ENCODE results near the gene NSL1. TPM values are rescaled to one million over a fixed set of nuclear protein-coding genes. Genes with fewer than 3 reads are reported as not detected.
A peak's percentile ranks its signal among the peaks of the same experiment; 100 is the strongest.

The NSL1 gene
- total RNA-seq, 2 donors from 2014 or later = 17.1 to 33.9 TPM

DNA sequence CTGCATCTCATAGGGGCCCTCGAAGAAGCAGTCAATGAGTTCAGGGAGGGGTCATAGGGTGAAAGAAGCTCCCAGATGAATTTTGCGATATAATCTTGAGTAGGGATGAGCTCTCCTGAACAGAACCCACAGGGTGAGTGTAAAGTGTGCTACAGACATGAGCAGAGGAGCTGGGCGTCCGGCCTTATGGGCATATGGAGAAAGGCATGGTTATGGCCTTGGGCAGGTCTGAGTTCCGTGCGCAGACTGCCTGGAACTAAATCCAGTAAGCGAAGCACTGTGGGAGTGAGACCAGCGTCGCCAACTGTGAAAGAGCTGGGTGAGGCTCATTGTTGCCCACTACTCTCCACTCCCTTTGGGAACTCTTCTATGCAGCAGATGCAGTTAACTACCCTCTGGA lies 28.7 kb downstream of the NSL1 start:
- intact Hi-C loops (cut with DNase I) = no loop called here
- no peaks in the 10 kb centered on the region for H3K9me3 ChIP-seq
- no peak overlapping the region for H3K27ac ChIP-seq
- H3K4me1 ChIP-seq = no peaks in the 10 kb centered on the region
- no peaks in the 10 kb centered on the region for H3K27me3 ChIP-seq
- H3K36me3 ChIP-seq = no peaks in the 10 kb centered on the region
- DNase-seq = no peak
- TF ChIP-seq, protein P1, sequence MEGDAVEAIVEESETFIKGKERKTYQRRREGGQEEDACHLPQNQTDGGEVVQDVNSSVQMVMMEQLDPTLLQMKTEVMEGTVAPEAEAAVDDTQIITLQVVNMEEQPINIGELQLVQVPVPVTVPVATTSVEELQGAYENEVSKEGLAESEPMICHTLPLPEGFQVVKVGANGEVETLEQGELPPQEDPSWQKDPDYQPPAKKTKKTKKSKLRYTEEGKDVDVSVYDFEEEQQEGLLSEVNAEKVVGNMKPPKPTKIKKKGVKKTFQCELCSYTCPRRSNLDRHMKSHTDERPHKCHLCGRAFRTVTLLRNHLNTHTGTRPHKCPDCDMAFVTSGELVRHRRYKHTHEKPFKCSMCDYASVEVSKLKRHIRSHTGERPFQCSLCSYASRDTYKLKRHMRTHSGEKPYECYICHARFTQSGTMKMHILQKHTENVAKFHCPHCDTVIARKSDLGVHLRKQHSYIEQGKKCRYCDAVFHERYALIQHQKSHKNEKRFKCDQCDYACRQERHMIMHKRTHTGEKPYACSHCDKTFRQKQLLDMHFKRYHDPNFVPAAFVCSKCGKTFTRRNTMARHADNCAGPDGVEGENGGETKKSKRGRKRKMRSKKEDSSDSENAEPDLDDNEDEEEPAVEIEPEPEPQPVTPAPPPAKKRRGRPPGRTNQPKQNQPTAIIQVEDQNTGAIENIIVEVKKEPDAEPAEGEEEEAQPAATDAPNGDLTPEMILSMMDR (IDR thresholded peaks at IDR 0.05) = no peak
- no peak overlapping the region for H3K9ac ChIP-seq (ENCODE audit: low read depth in 2 of 2, low read length in 2 of 2)
- H3K4me3 ChIP-seq = no peak overlapping the region

DNA sequence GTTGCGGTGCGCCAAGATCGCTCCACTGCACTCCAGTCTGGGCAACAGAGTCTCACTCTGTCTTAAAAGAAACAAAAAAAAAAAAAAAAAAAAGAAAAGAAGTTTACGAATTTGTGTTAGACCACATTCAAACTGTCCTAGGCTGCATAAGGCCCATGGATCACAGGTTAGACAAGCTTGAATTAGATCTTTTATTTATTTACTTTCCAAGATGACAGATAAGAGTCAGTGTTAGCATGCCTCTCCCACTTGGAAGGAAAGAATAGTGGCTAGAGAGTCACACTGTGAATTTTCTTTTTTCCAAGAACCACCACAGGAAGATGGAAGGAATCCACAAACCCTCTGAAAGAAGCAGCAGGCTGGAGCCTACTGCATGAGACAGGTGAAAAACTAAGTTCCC lies 29.3 kb downstream of the NSL1 start:
- DNase-seq = no peak
- intact Hi-C loops (cut with DNase I) = no loop called here
- H3K4me3 ChIP-seq = no peak overlapping the region
- no peak overlapping the region for H3K9ac ChIP-seq (ENCODE audit: low read depth in 2 of 2, low read length in 2 of 2)
- H3K27ac ChIP-seq = no peak overlapping the region
- TF ChIP-seq, protein P1 (IDR thresholded peaks at IDR 0.05) = no peak
- no peaks in the 10 kb centered on the region for H3K9me3 ChIP-seq
- no peaks in the 10 kb centered on the region for H3K27me3 ChIP-seq
- no peaks in the 10 kb centered on the region for H3K4me1 ChIP-seq
- no peaks in the 10 kb centered on the region for H3K36me3 ChIP-seq

DNA sequence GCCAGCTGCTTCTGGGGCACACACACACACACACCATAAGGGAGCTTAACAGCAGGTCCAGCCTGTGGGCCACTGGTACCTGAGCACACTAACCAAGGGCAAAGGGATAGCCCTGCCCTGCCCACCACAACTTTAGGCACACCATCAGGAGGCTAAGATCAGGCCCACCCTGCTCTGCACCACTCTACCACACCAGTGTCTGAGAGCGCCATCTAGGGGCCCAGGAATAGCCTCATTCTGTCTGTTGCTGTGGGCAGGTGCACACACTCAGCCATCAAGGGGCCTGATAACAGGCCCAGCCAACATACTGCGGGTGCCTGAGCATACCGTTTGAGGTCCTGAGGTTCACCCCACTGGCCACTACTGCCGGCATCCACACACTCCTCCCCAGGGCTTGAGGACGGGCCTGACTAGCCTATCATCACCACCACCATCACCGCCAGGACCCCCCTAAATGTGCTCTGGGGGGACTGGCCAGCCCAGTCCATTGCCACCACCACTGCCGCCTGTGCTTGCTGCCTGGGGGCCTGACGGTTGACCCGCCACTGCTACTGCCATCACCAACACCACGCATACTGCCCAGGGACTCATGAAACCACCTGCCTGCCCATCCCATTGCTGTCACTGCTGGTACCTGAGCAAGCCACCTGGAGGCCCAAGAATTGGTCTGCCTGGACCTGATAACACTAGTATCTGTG lies 31.3 kb downstream of the NSL1 start:
- Histone ChIP-seq H3K9ac (ENCODE audit: low read depth in 2 of 2, low read length in 2 of 2) (peak overlapping the region in 1 of 2 donors; percentile 7), H3K4me3 (no peak overlapping the region), H3K27me3 (no peaks in the 10 kb centered on the region), H3K36me3 (no peaks in the 10 kb centered on the region), H3K27ac (no peak overlapping the region), H3K4me1 (no peaks in the 10 kb centered on the region), H3K9me3 (no peaks in the 10 kb centered on the region)
- no peak for DNase-seq
- intact Hi-C loops (cut with DNase I) = no loop called here
- TF ChIP-seq, protein P1 (IDR thresholded peaks at IDR 0.05) = peak; percentile 30

GRCh38 chr1:212759683-212760082 lies 31.9 kb downstream of the NSL1 start:
- no peaks in the 10 kb centered on the region for H3K36me3 ChIP-seq
- H3K9ac ChIP-seq (ENCODE audit: low read depth in 2 of 2, low read length in 2 of 2) = no peak overlapping the region
- H3K4me3 ChIP-seq = no peak overlapping the region
- no peaks in the 10 kb centered on the region for H3K9me3 ChIP-seq
- no peaks in the 10 kb centered on the region for H3K4me1 ChIP-seq
- intact Hi-C loops (cut with DNase I) = loop anchor here (10.0 kb wide), 1 partner anchor 285 kb away; no protein-coding TSS in a partner anchor
- H3K27me3 ChIP-seq = no peaks in the 10 kb centered on the region
- no peak overlapping the region for H3K27ac ChIP-seq
- DNase-seq = no peak
- TF ChIP-seq, protein P1 (IDR thresholded peaks at IDR 0.05) = no peak

GRCh38 chr1:212754680-212755079 lies 36.9 kb downstream of the NSL1 start:
- DNase-seq = no peak
- TF ChIP-seq, protein P1 (IDR thresholded peaks at IDR 0.05) = no peak
- intact Hi-C loops (cut with DNase I) = loop anchor here (10.0 kb wide), 1 partner anchor 280 kb away; no protein-coding TSS in a partner anchor
- H3K9me3 ChIP-seq = no peaks in the 10 kb centered on the region
- H3K9ac ChIP-seq (ENCODE audit: low read depth in 2 of 2, low read length in 2 of 2) = no peak overlapping the region
- no peaks in the 10 kb centered on the region for H3K4me1 ChIP-seq
- H3K4me3 ChIP-seq = no peak overlapping the region
- H3K27me3 ChIP-seq = no peaks in the 10 kb centered on the region
- H3K36me3 ChIP-seq = no peaks in the 10 kb centered on the region
- no peak overlapping the region for H3K27ac ChIP-seq
